Measurements from ENCODE around the gene IGFBP1. TPM values are rescaled to one million over a fixed set of nuclear protein-coding genes. Genes with fewer than 3 reads are reported as not detected.

IGFBP1 gene
- total and polyA plus RNA-seq, 2 experiments from 2014 or later = not detected

- ATAC-seq = no peak
- H2AFZ ChIP-seq = peak overlapping the region; percentile 80; the same call in 1 of the 2 replicates
- H3K27me3 Mint-ChIP-seq (ENCODE audit: insufficient read depth, low read depth, poor library complexity) = peaks cover 56% of the 10 kb centered on the region
Measured at GRCh38 chr7:45919993-45920459, 31.7 kb downstream of the IGFBP1 start.

More at GRCh38 chr7:45919993-45920459, 31.7 kb downstream of the IGFBP1 start:
- Mint-ChIP-seq H3K4me3 (peak overlapping the region; percentile 82), H3K4me1 (peaks cover 38% of the 10 kb centered on the region), H3K9me3 (no peaks in the 10 kb centered on the region), H3K27ac (no peak overlapping the region), H3K36me3 (ENCODE audit: low read depth) (peaks cover 5% of the 10 kb centered on the region; the same call in 1 of the 3 replicates)
- Histone ChIP-seq H3K4me3 (peak overlapping the region; percentile 77), H3K36me3 (ENCODE audit: insufficient read depth) (no peaks in the 10 kb centered on the region), H3K4me1 (ENCODE audit: insufficient read depth) (peaks cover 49% of the 10 kb centered on the region), H3K4me2 (peak overlapping the region; percentile 84), H4K20me1 (replicated peaks; ENCODE audit: insufficient read depth) (0 out of 2 replicates have a peak, but pooled peaks cover 7% of the 10 kb centered on the region), H3K27ac (ENCODE audit: low read depth) (no peak overlapping the region), H3K9me2 (ENCODE audit: insufficient read depth) (0 out of 2 replicates have a peak, but pooled peaks cover 3% of the 10 kb centered on the region), H3K27me3 (ENCODE audit: insufficient read depth) (peaks cover 57% of the 10 kb centered on the region), H3K79me2 (replicated peaks; ENCODE audit: insufficient read depth) (no peaks in the 10 kb centered on the region), H3F3A (replicated peaks; ENCODE audit: low read depth) (peaks cover 6% of the 10 kb centered on the region; the same call in 1 of the 2 replicates)
- no peak for DNase-seq (ENCODE audit: low spot score)
- TF ChIP-seq EZH2phosphoT487 (IDR thresholded peaks at IDR 0.05; ENCODE audit: unreplicated experiment) (no peak), ZNF331 (CRISPR knock-in tag; IDR thresholded peaks at IDR 0.05; ENCODE audit: low read depth) (no peak), REST (IDR thresholded peaks at IDR 0.05; ENCODE audit: unreplicated experiment) (no peak), ZNF462 (CRISPR knock-in tag; IDR thresholded peaks at IDR 0.05) (no peak), POLR2AphosphoS5 (IDR thresholded peaks at IDR 0.05; ENCODE audit: low read depth) (no peak), EZH2 (IDR thresholded peaks at IDR 0.05; ENCODE audit: low read depth, unreplicated experiment) (no peak), NANOG (IDR thresholded peaks at IDR 0.05; ENCODE audit: borderline replicate concordance) (no peak), ZNF114 (CRISPR knock-in tag; IDR thresholded peaks at IDR 0.05) (no peak), ETS1 (IDR thresholded peaks at IDR 0.05) (no peak), STAT1 (IDR thresholded peaks at IDR 0.05; ENCODE audit: unreplicated experiment) (no peak), CTCF (conservative IDR thresholded peaks at IDR 0.05; ENCODE audit: low read depth in 2 of 2) (no peak), CREB1 (CRISPR knock-in tag; IDR thresholded peaks at IDR 0.05; ENCODE audit: low read depth) (no peak), JUNB (IDR thresholded peaks at IDR 0.05; ENCODE audit: unreplicated experiment) (no peak)
